Fibroblast of the aortic adventitia (primary cell): ENCODE results near the gene ZNF124. TPM values are rescaled to one million over a fixed set of nuclear protein-coding genes. Genes with fewer than 3 reads are reported as not detected.

ENCODE experiments used
- DNase-seq: peaks from one replicate; pipeline ENCODE4 v3.0.0-alpha.2; 2010; ENCODE audit warnings: low read depth
- H3K4me3 ChIP-seq: 2 replicates; pipeline ENCODE4 v1.5.1; 2011; ENCODE audit warnings: low read depth, mild to moderate bottlenecking, control low read depth, low read length, moderate library complexity
- total RNA-seq: library from RNA; depleted of rRNA; stranded (reverse); fragments of >200 nt; gene quantifications from 2 replicates; pipeline ENCODE4 v1.2.3, GENCODE V29; 2012; ENCODE audit warnings: low replicate concordance
- TF ChIP-seq, protein P1 (sequence below): IDR thresholded peaks from 2 replicates; pipeline ENCODE4 v1.5.1; 2011; ENCODE audit warnings: mild to moderate bottlenecking, low read length, control low read depth, inconsistent platforms; ENCODE audit not compliant: insufficient read depth

The ZNF124 gene
- total RNA-seq, 1 donor: 22.7 TPM

DNA sequence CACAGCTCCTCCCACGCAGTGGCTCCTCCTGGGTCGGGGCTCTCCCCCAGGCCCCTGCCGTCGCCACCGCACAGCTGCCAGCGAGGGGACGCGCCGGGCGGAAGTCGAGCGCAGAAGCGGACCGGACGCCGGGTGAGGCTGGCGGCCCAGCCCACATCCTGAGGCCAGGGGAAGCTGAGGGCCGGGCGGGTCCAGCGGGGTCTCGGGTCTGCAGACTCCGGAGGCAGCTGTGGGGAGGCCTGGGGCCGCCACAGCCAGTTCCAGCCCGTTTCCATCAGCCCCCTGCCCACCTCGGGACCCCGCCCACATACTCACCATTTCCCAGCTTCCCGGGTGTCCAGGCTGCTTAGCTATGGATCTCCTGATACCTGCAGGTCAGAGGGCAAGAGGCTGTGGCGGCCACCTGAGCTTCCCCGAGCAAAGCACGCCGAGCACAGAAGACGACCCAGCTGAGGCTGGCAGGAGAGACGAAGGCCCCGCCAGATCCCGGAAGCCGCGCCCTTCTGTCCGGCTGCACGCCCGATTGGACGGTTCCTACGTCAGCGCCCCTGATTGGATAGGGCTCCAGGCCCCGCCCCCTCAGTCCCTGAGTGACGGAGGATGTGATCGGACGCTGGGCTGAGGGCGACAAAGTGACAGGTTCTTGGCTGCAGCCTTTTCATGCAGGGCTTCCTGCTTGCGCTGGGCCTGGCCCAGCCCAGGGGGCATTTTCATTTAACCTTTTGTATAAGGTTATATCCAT lies 38.7 kb upstream of the ZNF124 start:
- TF ChIP-seq, protein P1, sequence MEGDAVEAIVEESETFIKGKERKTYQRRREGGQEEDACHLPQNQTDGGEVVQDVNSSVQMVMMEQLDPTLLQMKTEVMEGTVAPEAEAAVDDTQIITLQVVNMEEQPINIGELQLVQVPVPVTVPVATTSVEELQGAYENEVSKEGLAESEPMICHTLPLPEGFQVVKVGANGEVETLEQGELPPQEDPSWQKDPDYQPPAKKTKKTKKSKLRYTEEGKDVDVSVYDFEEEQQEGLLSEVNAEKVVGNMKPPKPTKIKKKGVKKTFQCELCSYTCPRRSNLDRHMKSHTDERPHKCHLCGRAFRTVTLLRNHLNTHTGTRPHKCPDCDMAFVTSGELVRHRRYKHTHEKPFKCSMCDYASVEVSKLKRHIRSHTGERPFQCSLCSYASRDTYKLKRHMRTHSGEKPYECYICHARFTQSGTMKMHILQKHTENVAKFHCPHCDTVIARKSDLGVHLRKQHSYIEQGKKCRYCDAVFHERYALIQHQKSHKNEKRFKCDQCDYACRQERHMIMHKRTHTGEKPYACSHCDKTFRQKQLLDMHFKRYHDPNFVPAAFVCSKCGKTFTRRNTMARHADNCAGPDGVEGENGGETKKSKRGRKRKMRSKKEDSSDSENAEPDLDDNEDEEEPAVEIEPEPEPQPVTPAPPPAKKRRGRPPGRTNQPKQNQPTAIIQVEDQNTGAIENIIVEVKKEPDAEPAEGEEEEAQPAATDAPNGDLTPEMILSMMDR: no peak
- DNase-seq: peak; percentile 83
- peak overlapping the region; percentile 96 for H3K4me3 ChIP-seq

DNA sequence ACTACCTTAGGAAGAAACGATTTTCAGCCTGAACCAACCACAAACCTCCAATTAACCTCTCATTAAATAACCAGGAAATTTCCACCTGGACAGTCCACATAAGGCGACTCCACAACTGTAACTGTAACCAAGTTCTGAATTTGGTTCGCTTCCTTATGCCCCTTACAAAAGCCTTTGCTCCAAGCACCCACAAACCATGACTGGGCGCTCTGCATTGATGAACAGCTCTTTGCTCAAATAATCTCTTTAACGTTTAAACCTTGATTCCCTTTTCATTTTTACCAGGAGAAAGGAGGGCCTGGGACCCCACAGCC lies 38.2 kb upstream of the ZNF124 start:
- peak overlapping the region; percentile 96 for H3K4me3 ChIP-seq
- TF ChIP-seq, protein P1: no peak
- peak; percentile 23 for DNase-seq

DNA sequence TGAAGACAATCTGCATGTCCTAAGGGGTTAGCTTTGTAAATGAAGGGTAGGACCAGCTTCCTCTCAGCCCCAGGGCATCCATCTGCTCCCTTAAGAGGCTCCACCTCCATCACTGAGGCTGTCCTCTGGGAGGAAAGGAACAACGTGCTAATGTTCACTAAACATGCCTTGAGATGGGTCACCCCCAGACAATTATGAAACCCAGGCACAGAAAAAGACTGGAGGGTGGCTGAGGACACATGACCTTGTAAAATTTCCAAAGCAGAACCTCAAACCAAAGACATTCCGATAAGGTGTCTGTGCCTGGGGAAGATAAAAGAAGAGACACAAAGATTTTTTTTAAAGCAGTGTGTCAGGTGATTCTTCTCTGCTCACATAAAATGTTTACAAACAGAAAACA lies 37.6 kb upstream of the ZNF124 start:
- H3K4me3 ChIP-seq: peak overlapping the region; percentile 96
- TF ChIP-seq, protein P1: no peak
- no peak for DNase-seq

DNA sequence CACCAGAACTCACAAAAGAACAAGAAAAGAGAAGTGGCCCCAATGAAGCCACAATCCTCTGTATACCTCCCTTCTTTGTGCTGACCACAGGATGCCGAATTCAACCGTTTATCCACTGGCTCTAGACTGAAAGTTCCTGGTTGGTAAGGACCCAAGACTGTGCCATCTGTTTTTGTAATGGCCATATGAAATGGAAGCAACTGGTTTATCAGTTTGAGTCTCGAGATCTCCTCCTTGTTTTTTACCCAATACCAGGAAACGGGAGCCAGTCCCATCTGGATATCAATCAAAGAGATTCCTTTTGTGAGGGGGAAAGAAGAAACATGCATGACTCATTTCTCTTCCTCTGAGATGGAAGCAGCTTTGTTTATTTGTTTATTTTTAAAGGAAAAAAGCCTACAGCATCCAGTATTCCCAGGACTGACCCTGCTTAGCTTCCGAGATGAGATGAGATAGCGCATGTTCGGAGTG lies 32.4 kb upstream of the ZNF124 start:
- no peak overlapping the region for H3K4me3 ChIP-seq
- TF ChIP-seq, protein P1: no peak
- DNase-seq: no peak

DNA sequence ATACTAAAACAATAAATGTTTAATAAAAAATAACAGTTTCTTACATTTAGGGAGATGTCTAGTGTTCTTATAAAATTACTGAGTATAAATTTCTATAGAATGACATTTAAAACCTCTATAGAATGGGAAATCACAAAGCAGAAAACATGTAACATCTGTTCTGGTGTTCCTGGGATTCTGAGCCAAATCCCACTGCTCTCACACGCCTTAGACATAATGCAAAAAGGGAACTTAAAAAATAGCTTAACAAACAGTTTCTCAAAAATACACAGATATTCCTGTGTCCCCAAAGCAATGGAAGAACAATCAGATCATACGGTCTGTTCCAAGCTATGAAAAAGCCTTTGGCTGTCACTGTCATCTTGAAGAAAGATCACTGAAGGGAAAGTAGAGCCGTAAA lies 27.0 kb upstream of the ZNF124 start:
- TF ChIP-seq, protein P1: no peak
- no peak for DNase-seq
- no peak overlapping the region for H3K4me3 ChIP-seq

DNA sequence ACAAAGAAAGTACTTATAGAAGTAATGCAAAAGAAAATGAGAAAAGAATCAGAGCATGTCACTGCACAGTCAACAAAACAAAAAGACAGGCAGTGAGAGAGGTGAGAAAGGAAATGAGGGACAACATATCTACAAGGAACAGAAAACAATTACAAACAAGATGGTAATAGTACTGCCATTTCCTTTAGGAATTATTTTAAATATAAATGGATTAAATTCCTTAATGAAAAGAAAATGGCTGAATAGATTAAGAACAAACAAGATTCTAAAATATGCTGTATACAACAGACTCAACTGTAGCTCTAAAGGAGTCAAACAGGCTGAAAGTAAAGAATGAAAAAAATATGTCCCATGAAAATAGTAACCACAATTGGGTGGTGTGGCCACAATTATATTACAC lies 22.1 kb upstream of the ZNF124 start:
- H3K4me3 ChIP-seq: no peak overlapping the region
- no peak for DNase-seq
- TF ChIP-seq, protein P1: no peak
